Fibroblast of lung (primary cell): Measurements from ENCODE around the gene CEP85. TPM values are rescaled to one million over a fixed set of nuclear protein-coding genes. Genes with fewer than 3 reads are reported as not detected.

ENCODE experiments used
- DNase-seq, 2 donors: peaks; one replicate each; pipeline versions ENCODE4 v3.0.0 to v3.0.0-alpha.2; 2010; ENCODE audit warnings: low read depth in 2 of 2
- H2AFZ ChIP-seq: 2 replicates; pipeline ENCODE4 v1.5.1; 2012; ENCODE audit warnings: low read length, control low read depth, inconsistent platforms
- H3K27ac ChIP-seq: 2 replicates; pipeline ENCODE4 v1.5.1; 2011; ENCODE audit warnings: low read length, control low read depth; ENCODE audit not compliant: insufficient read depth
- H3K27me3 ChIP-seq: 2 replicates; pipeline ENCODE4 v1.5.1; 2011; ENCODE audit warnings: mild to moderate bottlenecking, low read length; ENCODE audit not compliant: control insufficient read depth, insufficient read depth
- H3K36me3 ChIP-seq: 2 replicates; pipeline ENCODE4 v1.5.1; 2011; ENCODE audit warnings: low read length; ENCODE audit not compliant: control insufficient read depth, insufficient read depth
- H3K4me1 ChIP-seq: 2 replicates; pipeline ENCODE4 v1.5.1; 2011; ENCODE audit warnings: low read length; ENCODE audit not compliant: control insufficient read depth, insufficient read depth; ENCODE audit errors: extremely low read depth
- H3K4me2 ChIP-seq: 2 replicates; pipeline ENCODE4 v1.5.1; 2011; ENCODE audit warnings: low read length, control low read depth; ENCODE audit not compliant: insufficient read depth; ENCODE audit errors: extremely low read depth
- H3K4me3 ChIP-seq, 4 experiments: fragments of 200-600 bp in 1 of 4; sonication (generic) in 1 of 4; replicated peaks in 1 of 4; 2 replicates each; pipeline ENCODE4 v1.5.1; 2011 to 2016; ENCODE audit warnings: low read length in 4 of 4, low read depth in 3 of 4, mild to moderate bottlenecking in 3 of 4, control low read depth in 2 of 4, inconsistent platforms in 1 of 4, mixed read lengths in 1 of 4; ENCODE audit not compliant: insufficient read depth in 1 of 4; ENCODE audit errors: control extremely low read depth in 1 of 4
- H3K79me2 ChIP-seq: 2 replicates; pipeline ENCODE4 v1.5.1; 2012; ENCODE audit warnings: mild to moderate bottlenecking, low read length, inconsistent platforms; ENCODE audit not compliant: control insufficient read depth, insufficient read depth
- H3K9ac ChIP-seq: 2 replicates; pipeline ENCODE4 v1.5.1; 2011; ENCODE audit warnings: mild to moderate bottlenecking, low read length, control low read depth; ENCODE audit not compliant: insufficient read depth
- H3K9me3 ChIP-seq: 2 replicates; pipeline ENCODE4 v1.5.1; 2012; ENCODE audit warnings: low read depth, low read length; ENCODE audit not compliant: control insufficient read depth, insufficient read depth
- H4K20me1 ChIP-seq: 2 replicates; pipeline ENCODE4 v1.5.1; 2011; ENCODE audit warnings: low read length; ENCODE audit not compliant: control insufficient read depth, insufficient read depth; ENCODE audit errors: extremely low read depth
- EZH2 ChIP-seq: IDR thresholded peaks from 2 replicates; pipeline ENCODE4 v1.5.1; 2012; ENCODE audit warnings: low read length, control low read depth, mild to moderate bottlenecking; ENCODE audit errors: missing control alignments
- polyA plus RNA-seq, 2 donors: library from polyadenylated mRNA; depleted of rRNA in 1 of 2; stranded (reverse) in 1 of 2; unstranded in 1 of 2; fragments of >200 nt; gene quantifications; 2 replicates each; pipeline ENCODE4 v1.2.1, GENCODE V29; 2011 to 2012; ENCODE audit warnings: missing spikeins in 1 of 2
- total RNA-seq: library from RNA; depleted of rRNA; stranded (reverse); fragments of >200 nt; gene quantifications from 2 replicates; pipeline ENCODE4 v1.2.1, GENCODE V29; 2014
- TF ChIP-seq, protein P1 (sequence below), 2 donors: IDR thresholded peaks in 1 of 2; conservative IDR thresholded peaks in 1 of 2; 1 replicate in 1 of 2; 2 replicates in 1 of 2; pipeline ENCODE4 v1.5.1; 2011 to 2012; ENCODE audit warnings: low read length in 2 of 2, control low read depth in 1 of 2, inconsistent platforms in 1 of 2, low read depth in 1 of 2, mild to moderate bottlenecking in 1 of 2

Gene CEP85
- total and polyA plus RNA-seq, 2 donors (not counting 1 experiment from before 2014, with no cell fraction given) = 4.7 to 6.9 TPM

GRCh38 chr1:26259578-26259977 is 25.6 kb downstream of the CEP85 start:
- H3K27ac ChIP-seq = no peak overlapping the region
- no peaks in the 10 kb centered on the region for H3K36me3 ChIP-seq
- H3K79me2 ChIP-seq = no peaks in the 10 kb centered on the region
- no peaks in the 10 kb centered on the region for H4K20me1 ChIP-seq
- H3K4me2 ChIP-seq = no peak overlapping the region
- no peaks in the 10 kb centered on the region for H3K4me1 ChIP-seq
- no peak overlapping the region for H2AFZ ChIP-seq
- no peak overlapping the region for H3K4me3 ChIP-seq
- DNase-seq = no peak
- no peaks in the 10 kb centered on the region for H3K27me3 ChIP-seq
- H3K9me3 ChIP-seq = no peaks in the 10 kb centered on the region
- no peak overlapping the region for H3K9ac ChIP-seq
- TF ChIP-seq EZH2 = no peak
- TF ChIP-seq, protein P1, sequence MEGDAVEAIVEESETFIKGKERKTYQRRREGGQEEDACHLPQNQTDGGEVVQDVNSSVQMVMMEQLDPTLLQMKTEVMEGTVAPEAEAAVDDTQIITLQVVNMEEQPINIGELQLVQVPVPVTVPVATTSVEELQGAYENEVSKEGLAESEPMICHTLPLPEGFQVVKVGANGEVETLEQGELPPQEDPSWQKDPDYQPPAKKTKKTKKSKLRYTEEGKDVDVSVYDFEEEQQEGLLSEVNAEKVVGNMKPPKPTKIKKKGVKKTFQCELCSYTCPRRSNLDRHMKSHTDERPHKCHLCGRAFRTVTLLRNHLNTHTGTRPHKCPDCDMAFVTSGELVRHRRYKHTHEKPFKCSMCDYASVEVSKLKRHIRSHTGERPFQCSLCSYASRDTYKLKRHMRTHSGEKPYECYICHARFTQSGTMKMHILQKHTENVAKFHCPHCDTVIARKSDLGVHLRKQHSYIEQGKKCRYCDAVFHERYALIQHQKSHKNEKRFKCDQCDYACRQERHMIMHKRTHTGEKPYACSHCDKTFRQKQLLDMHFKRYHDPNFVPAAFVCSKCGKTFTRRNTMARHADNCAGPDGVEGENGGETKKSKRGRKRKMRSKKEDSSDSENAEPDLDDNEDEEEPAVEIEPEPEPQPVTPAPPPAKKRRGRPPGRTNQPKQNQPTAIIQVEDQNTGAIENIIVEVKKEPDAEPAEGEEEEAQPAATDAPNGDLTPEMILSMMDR (conservative IDR thresholded peaks at IDR 0.05 in 1 of 2, IDR thresholded peaks at IDR 0.05 in 1 of 2; ENCODE audit: low read depth in 1 of 2, low read length in 2 of 2) = no peak

- Histone ChIP-seq H3K36me3 (no peaks in the 10 kb centered on the region), H3K9me3 (no peaks in the 10 kb centered on the region), H3K4me3 (no peak overlapping the region), H3K27me3 (no peaks in the 10 kb centered on the region), H3K9ac (no peak overlapping the region), H2AFZ (no peak overlapping the region), H3K79me2 (no peaks in the 10 kb centered on the region), H3K4me1 (no peaks in the 10 kb centered on the region), H3K27ac (no peak overlapping the region), H4K20me1 (no peaks in the 10 kb centered on the region), H3K4me2 (no peak overlapping the region)
- TF ChIP-seq EZH2 = no peak
- TF ChIP-seq, protein P1 (conservative IDR thresholded peaks at IDR 0.05 in 1 of 2, IDR thresholded peaks at IDR 0.05 in 1 of 2; ENCODE audit: low read depth in 1 of 2, low read length in 2 of 2) = no peak
- no peak for DNase-seq
Measured at GRCh38 chr1:26263212-26263611, 29.2 kb downstream of the CEP85 start.

GRCh38 chr1:26265405-26265804 is 31.4 kb downstream of the CEP85 start:
- H3K9ac ChIP-seq = no peak overlapping the region
- no peaks in the 10 kb centered on the region for H4K20me1 ChIP-seq
- peaks cover 6% of the 10 kb centered on the region for H3K36me3 ChIP-seq
- no peak for TF ChIP-seq EZH2
- TF ChIP-seq, protein P1 (conservative IDR thresholded peaks at IDR 0.05 in 1 of 2, IDR thresholded peaks at IDR 0.05 in 1 of 2; ENCODE audit: low read depth in 1 of 2, low read length in 2 of 2) = no peak
- no peaks in the 10 kb centered on the region for H3K9me3 ChIP-seq
- no peak for DNase-seq
- no peaks in the 10 kb centered on the region for H3K4me1 ChIP-seq
- no peaks in the 10 kb centered on the region for H3K79me2 ChIP-seq
- H3K27me3 ChIP-seq = no peaks in the 10 kb centered on the region
- no peak overlapping the region for H2AFZ ChIP-seq
- H3K4me3 ChIP-seq = no peak overlapping the region
- no peak overlapping the region for H3K4me2 ChIP-seq
- H3K27ac ChIP-seq = no peak overlapping the region
